ENCODE results near the gene ABCA12. TPM values are rescaled to one million over a fixed set of nuclear protein-coding genes. Genes with fewer than 3 reads are reported as not detected.

The ABCA12 gene
- total and polyA plus RNA-seq, 2 of the 13 experiments (the other 11 are each of a cell fraction or from before 2014, with no cell fraction given) = 0.02 to 0.07 TPM

DNA sequence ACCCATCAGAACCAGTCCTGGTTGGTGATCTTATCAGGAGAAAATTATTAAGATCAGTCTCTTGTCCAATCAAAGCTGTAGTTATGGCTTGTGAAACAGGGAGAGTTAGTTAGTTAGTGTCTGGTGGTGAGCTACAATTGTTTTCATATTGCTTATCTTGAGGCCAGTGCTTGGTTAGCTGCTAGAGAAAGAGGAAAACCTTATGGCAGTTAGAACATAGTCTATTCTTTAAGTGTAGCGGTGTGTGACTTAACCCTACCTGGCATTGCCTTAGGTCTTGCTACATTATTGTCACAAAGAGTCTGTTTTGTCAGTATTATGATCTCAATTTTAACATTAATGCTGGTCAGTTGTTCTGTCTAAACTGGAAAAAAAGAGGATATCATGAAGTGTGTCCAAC, 11.5 kb upstream of the ABCA12 start (continued):
- TF ChIP-seq JDP2 (CRISPR knock-in tag; IDR thresholded peaks at IDR 0.05; ENCODE audit: borderline replicate concordance) = no peak
- no peak for TF ChIP-seq ZMYM3 (CRISPR knock-in tag; IDR thresholded peaks at IDR 0.05)

DNA sequence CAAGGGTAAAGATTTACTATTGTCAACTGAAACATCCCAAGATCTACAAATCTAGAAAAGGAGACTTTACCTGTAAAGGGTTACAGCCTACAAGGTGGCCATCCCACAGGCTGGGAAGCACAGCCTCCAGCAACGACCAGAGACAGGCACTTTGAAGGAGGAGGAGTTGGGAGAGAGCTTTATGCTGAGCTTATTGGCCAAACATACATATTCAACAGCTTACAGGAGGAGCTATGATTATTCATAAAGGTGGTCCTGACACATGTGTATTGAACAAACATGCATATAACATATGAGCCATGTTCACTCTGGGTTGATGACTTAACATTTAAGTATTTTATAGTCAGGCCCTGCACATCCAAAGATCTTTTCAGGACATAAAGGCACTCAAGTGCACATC, 11.1 kb upstream of the ABCA12 start:
- BruUV-seq (replicated peaks) = no TSS peak
- Histone ChIP-seq H3K9ac (ENCODE audit: insufficient read depth, low read depth, low read length) (no peak overlapping the region), H3K4me3 (replicated peaks in 1 of 3; ENCODE audit: insufficient read depth in 1 of 3, low read depth in 2 of 3, low read length in 3 of 3) (no peak overlapping the region), H3K36me3 (replicated peaks in 1 of 2; ENCODE audit: control insufficient read depth in 1 of 2, insufficient read depth in 2 of 2, low read length in 2 of 2) (no peaks in the 10 kb centered on the region), H4K20me1 (ENCODE audit: insufficient read depth, low read length) (no peaks in the 10 kb centered on the region), H2AFZ (ENCODE audit: low read length) (no peak overlapping the region), H3K27me3 (ENCODE audit: control insufficient read depth in 1 of 2, insufficient read depth in 2 of 2, low read length in 2 of 2) (no peaks in the 10 kb centered on the region; a peak in 1 of 5 replicates), H3K79me2 (ENCODE audit: insufficient read depth, low read length) (no peaks in the 10 kb centered on the region), H3K4me2 (ENCODE audit: low read depth, low read length) (no peak overlapping the region), H3K9me3 (ENCODE audit: low read length) (no peaks in the 10 kb centered on the region), H3K27ac (ENCODE audit: extremely low read length, insufficient read depth, low read length) (no peak overlapping the region), H3K4me1 (ENCODE audit: insufficient read depth, low read length) (no peaks in the 10 kb centered on the region)
- intact Hi-C loops (cut with micrococcal nuclease; ENCODE audit: unreplicated experiment) = no loop called here
- in situ Hi-C loops (cut with HindIII; ENCODE audit: extremely low pct_ligation_motif_present, low pct_unique_long_range_greater_than_20kb) = no loop called here
- 0% methylated on average over 1 of the region's 1 CpG for WGBS (ENCODE audit: low lambda C conversion rate)
- CTCF ChIA-PET (ENCODE audit: low intra/inter-chr PET ratio, low total read pairs) = no interaction called here
- ATAC-seq = no peak
- FAIRE-seq = no peak
- POLR2A ChIA-PET = no interaction called here
- DNase-seq (ENCODE audit: low spot score) = no peak
- TF ChIP-seq ZNF24 (IDR thresholded peaks at IDR 0.05) (no peak), ZNF83 (CRISPR knock-in tag; IDR thresholded peaks at IDR 0.05; ENCODE audit: borderline replicate concordance) (no peak), ZNF605 (CRISPR knock-in tag; IDR thresholded peaks at IDR 0.05) (no peak), SIX1 (CRISPR knock-in tag; IDR thresholded peaks at IDR 0.05; ENCODE audit: borderline replicate concordance) (no peak), MAZ (IDR thresholded peaks at IDR 0.05; ENCODE audit: borderline replicate concordance, low read depth, low read length) (no peak), MAZ (CRISPR knock-in tag; IDR thresholded peaks at IDR 0.05; ENCODE audit: low read depth) (no peak), TCF7L2 (IDR thresholded peaks at IDR 0.05; ENCODE audit: low read depth, low read length) (no peak)
- TF ChIP-seq, protein P1, sequence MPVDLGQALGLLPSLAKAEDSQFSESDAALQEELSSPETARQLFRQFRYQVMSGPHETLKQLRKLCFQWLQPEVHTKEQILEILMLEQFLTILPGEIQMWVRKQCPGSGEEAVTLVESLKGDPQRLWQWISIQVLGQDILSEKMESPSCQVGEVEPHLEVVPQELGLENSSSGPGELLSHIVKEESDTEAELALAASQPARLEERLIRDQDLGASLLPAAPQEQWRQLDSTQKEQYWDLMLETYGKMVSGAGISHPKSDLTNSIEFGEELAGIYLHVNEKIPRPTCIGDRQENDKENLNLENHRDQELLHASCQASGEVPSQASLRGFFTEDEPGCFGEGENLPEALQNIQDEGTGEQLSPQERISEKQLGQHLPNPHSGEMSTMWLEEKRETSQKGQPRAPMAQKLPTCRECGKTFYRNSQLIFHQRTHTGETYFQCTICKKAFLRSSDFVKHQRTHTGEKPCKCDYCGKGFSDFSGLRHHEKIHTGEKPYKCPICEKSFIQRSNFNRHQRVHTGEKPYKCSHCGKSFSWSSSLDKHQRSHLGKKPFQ (CRISPR knock-in tag; IDR thresholded peaks at IDR 0.05; ENCODE audit: insufficient replicate concordance) = no peak
- TF ChIP-seq, protein P2, sequence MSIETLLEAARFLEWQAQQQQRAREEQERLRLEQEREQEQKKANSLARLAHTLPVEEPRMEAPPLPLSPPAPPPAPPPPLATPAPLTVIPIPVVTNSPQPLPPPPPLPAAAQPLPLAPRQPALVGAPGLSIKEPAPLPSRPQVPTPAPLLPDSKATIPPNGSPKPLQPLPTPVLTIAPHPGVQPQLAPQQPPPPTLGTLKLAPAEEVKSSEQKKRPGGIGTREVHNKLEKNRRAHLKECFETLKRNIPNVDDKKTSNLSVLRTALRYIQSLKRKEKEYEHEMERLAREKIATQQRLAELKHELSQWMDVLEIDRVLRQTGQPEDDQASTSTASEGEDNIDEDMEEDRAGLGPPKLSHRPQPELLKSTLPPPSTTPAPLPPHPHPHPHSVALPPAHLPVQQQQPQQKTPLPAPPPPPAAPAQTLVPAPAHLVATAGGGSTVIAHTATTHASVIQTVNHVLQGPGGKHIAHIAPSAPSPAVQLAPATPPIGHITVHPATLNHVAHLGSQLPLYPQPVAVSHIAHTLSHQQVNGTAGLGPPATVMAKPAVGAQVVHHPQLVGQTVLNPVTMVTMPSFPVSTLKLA (IDR thresholded peaks at IDR 0.05) = no peak
- TF ChIP-seq, protein P3, sequence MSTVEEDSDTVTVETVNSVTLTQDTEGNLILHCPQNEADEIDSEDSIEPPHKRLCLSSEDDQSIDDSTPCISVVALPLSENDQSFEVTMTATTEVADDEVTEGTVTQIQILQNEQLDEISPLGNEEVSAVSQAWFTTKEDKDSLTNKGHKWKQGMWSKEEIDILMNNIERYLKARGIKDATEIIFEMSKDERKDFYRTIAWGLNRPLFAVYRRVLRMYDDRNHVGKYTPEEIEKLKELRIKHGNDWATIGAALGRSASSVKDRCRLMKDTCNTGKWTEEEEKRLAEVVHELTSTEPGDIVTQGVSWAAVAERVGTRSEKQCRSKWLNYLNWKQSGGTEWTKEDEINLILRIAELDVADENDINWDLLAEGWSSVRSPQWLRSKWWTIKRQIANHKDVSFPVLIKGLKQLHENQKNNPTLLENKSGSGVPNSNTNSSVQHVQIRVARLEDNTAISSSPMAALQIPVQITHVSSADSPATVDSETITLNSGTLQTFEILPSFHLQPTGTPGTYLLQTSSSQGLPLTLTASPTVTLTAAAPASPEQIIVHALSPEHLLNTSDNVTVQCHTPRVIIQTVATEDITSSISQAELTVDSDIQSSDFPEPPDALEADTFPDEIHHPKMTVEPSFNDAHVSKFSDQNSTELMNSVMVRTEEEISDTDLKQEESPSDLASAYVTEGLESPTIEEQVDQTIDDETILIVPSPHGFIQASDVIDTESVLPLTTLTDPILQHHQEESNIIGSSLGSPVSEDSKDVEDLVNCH (CRISPR knock-in tag; IDR thresholded peaks at IDR 0.05) = no peak
- TF ChIP-seq, protein P4, sequence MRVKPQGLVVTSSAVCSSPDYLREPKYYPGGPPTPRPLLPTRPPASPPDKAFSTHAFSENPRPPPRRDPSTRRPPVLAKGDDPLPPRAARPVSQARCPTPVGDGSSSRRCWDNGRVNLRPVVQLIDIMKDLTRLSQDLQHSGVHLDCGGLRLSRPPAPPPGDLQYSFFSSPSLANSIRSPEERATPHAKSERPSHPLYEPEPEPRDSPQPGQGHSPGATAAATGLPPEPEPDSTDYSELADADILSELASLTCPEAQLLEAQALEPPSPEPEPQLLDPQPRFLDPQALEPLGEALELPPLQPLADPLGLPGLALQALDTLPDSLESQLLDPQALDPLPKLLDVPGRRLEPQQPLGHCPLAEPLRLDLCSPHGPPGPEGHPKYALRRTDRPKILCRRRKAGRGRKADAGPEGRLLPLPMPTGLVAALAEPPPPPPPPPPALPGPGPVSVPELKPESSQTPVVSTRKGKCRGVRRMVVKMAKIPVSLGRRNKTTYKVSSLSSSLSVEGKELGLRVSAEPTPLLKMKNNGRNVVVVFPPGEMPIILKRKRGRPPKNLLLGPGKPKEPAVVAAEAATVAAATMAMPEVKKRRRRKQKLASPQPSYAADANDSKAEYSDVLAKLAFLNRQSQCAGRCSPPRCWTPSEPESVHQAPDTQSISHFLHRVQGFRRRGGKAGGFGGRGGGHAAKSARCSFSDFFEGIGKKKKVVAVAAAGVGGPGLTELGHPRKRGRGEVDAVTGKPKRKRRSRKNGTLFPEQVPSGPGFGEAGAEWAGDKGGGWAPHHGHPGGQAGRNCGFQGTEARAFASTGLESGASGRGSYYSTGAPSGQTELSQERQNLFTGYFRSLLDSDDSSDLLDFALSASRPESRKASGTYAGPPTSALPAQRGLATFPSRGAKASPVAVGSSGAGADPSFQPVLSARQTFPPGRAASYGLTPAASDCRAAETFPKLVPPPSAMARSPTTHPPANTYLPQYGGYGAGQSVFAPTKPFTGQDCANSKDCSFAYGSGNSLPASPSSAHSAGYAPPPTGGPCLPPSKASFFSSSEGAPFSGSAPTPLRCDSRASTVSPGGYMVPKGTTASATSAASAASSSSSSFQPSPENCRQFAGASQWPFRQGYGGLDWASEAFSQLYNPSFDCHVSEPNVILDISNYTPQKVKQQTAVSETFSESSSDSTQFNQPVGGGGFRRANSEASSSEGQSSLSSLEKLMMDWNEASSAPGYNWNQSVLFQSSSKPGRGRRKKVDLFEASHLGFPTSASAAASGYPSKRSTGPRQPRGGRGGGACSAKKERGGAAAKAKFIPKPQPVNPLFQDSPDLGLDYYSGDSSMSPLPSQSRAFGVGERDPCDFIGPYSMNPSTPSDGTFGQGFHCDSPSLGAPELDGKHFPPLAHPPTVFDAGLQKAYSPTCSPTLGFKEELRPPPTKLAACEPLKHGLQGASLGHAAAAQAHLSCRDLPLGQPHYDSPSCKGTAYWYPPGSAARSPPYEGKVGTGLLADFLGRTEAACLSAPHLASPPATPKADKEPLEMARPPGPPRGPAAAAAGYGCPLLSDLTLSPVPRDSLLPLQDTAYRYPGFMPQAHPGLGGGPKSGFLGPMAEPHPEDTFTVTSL (CRISPR knock-in tag; IDR thresholded peaks at IDR 0.05; ENCODE audit: borderline replicate concordance) = no peak

All from HepG2 (cell line).